ENCODE measurements around the gene ANXA4.

GRCh38 chr2:69805887-69806286 lies 64.0 kb downstream of the ANXA4 start:
- TF ChIP-seq CTCF (IDR thresholded peaks at IDR 0.05; ENCODE audit: low read length) (no peak), EZH2 (IDR thresholded peaks at IDR 0.05; ENCODE audit: borderline replicate concordance, low read length) (no peak)

All from OCI-LY1 (cell line).